BJ (cell line): ENCODE data around the gene POLR2F. TPM values are rescaled to one million over a fixed set of nuclear protein-coding genes. Genes with fewer than 3 reads are reported as not detected.

ENCODE experiments used
- CTCF ChIA-PET: fragments of 350-600 bp; formaldehyde crosslinking; extraction: SDS; loops from one replicate; lab custom pipeline; 2021; ENCODE audit warnings: antibody characterized with exemption, inconsistent platforms; lab: Yijun Ruan, JAX
- POLR2A ChIA-PET: fragments of 300-600 bp; sonication (Branson Sonifier 250); formaldehyde crosslinking; extraction: SDS; loops from one replicate; lab custom pipeline; 2021; ENCODE audit warnings: antibody characterized with exemption; lab: Charles Lee
- DNase-seq: peaks from one replicate; pipeline ENCODE4 v3.0.0-alpha.2; 2011; ENCODE audit warnings: low read depth
- H3K27me3 ChIP-seq: 2 replicates; pipeline ENCODE4 v1.6.0; 2011; ENCODE audit warnings: low read length; ENCODE audit not compliant: control insufficient read depth, insufficient read depth
- H3K36me3 ChIP-seq: 2 replicates; pipeline ENCODE4 v1.5.1; 2011; ENCODE audit warnings: low read length; ENCODE audit not compliant: control insufficient read depth, insufficient read depth
- H3K4me3 ChIP-seq: 2 replicates; pipeline ENCODE4 v1.5.1; 2011; ENCODE audit warnings: low read depth, mild to moderate bottlenecking, control low read depth, low read length
- polyA plus RNA-seq: library from polyadenylated mRNA; depleted of rRNA; stranded (reverse); fragments of >200 nt; gene quantifications from 2 replicates; pipeline ENCODE4 v1.2.3, GENCODE V29; 2011
- TF ChIP-seq, protein P1 (sequence below): IDR thresholded peaks from 2 replicates; pipeline ENCODE4 v1.5.1; 2011; ENCODE audit warnings: low read depth, mild to moderate bottlenecking, control low read depth, inconsistent platforms, low read length, moderate library complexity; ENCODE audit not compliant: insufficient read depth

POLR2F gene
- polyA plus RNA-seq, 1 experiment = 92.1 TPM

DNA sequence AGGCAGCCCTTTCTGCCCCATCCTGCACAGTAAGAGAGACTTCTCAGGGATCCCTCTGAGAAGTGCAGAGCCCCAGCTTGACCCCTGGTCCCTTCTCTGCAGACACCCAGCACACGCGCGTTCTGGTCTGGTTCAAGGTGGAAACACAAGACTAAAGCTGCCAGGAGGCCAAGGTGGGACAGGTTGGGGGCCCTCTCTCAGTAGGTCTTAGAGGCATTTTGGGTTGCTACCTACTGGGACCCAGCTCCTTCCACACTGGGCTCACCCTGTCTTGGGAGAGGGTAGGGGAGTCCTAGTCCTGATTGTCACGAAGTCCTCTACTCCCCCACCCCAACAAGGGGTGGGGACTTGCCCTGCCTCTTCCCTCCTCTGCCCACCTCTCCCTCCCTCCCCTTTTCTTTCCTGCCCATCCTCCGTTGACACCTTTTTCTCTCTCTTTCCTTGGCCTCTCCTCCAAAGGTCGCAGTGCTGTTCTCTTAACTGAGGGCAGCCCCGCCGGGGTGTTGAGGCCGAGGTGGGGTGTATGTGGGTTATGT lies 31.6 kb downstream of the POLR2F start:
- DNase-seq = no peak
- TF ChIP-seq, protein P1, sequence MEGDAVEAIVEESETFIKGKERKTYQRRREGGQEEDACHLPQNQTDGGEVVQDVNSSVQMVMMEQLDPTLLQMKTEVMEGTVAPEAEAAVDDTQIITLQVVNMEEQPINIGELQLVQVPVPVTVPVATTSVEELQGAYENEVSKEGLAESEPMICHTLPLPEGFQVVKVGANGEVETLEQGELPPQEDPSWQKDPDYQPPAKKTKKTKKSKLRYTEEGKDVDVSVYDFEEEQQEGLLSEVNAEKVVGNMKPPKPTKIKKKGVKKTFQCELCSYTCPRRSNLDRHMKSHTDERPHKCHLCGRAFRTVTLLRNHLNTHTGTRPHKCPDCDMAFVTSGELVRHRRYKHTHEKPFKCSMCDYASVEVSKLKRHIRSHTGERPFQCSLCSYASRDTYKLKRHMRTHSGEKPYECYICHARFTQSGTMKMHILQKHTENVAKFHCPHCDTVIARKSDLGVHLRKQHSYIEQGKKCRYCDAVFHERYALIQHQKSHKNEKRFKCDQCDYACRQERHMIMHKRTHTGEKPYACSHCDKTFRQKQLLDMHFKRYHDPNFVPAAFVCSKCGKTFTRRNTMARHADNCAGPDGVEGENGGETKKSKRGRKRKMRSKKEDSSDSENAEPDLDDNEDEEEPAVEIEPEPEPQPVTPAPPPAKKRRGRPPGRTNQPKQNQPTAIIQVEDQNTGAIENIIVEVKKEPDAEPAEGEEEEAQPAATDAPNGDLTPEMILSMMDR = no peak
- ChIA-PET POLR2A (no interaction called here), CTCF (no interaction called here)
- Histone ChIP-seq H3K36me3 (no peaks in the 10 kb centered on the region), H3K4me3 (no peak overlapping the region), H3K27me3 (no peaks in the 10 kb centered on the region)

DNA sequence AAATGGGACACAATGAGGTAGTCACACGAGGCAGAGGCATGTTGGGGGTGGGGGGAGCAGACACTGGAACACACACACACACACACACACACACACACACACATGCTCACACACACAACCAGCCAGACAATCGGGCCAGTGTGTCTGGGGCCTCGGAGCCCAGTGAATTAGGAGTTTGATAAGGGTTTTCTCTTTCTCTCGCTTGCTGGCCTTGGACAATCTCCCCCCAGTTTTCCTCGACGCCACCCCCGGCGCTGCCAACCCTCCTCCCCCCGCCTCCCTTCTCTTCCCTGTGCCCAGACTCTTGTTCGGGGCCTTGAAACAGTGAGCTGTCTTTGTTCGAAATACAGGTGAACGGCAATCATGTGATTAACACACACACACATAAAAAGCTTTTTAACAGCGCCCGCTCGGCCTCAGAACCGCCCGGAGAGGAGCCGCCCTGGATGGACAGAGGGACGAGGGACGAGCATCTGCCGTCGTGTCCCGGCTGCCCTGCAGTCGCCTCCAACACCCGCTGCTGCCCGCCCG lies 32.3 kb downstream of the POLR2F start:
- H3K4me3 ChIP-seq = no peak overlapping the region
- POLR2A ChIA-PET = no interaction called here
- no peaks in the 10 kb centered on the region for H3K27me3 ChIP-seq
- no peaks in the 10 kb centered on the region for H3K36me3 ChIP-seq
- TF ChIP-seq, protein P1 = no peak
- DNase-seq = no peak
- CTCF ChIA-PET = no interaction called here

DNA sequence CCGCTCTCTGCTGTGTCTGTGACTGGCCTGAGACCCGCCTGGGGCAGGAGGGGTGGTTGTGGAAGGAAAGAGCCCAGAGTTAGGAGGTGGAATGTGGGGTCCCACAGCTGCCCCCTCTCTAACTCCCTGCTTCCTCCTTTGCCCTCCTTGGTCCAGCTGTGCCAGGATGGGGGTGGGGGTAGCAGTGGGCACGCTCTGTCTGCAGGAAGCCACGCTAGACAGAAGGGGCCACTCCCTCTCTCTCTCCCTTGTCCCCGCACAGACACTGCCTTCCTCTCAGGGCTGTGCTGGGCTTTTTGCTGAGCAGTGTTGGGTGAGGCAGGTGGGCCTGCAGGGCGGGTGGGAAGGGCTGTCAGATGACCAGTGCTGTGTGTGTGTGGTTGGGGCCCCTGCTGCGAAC lies 32.9 kb downstream of the POLR2F start:
- Histone ChIP-seq H3K27me3 (no peaks in the 10 kb centered on the region), H3K4me3 (no peak overlapping the region), H3K36me3 (no peaks in the 10 kb centered on the region)
- no peak for DNase-seq
- TF ChIP-seq, protein P1 = no peak
- CTCF ChIA-PET = no interaction called here
- POLR2A ChIA-PET = no interaction called here

DNA sequence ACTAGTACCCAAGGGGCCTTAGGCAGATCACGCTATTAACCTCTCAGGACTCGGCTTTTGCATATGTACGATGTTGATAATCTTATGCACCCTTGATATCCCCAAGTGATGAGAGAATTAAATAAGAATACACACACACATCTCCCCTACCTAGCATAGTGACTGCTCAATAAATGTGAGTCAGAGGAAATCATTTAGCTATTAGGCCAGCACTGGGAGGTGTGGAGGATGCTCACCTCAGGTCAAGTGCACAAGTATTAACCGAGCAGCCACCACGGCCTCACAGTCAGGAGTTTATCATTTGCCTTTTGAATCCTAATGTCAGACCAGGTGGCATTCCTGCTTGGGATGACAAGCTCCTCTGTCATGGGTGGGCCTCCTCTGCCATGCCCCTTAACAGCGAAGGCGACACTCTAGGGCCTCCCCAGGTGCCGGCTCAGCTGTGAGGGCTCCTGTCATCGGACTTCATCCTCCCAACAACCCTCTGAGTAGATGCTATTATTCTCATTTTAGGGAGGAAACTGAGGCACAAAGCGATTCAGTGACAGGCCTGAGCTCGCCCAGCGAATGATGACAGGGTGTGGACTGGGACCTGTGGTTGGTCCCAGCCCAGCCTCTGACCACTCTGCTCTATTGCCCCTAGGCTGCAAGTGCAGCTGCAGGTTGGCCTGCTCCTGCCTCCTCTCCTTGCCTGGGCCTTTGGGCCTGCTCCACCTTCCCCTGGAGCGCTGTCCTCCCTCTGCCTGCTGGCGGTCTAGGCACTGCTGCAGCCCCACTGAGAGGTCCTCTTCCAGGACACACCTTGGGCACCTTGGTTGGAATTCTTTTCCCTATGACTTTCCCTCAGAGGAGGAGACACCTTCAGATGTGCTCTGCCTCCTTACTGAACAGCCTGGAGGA lies 35.9 kb downstream of the POLR2F start:
- H3K36me3 ChIP-seq = no peaks in the 10 kb centered on the region
- TF ChIP-seq, protein P1 = no peak
- H3K4me3 ChIP-seq = no peak overlapping the region
- DNase-seq = no peak
- peaks cover 1% of the 10 kb centered on the region; the same call in 1 of the 2 replicates for H3K27me3 ChIP-seq
- POLR2A ChIA-PET = no interaction called here
- CTCF ChIA-PET = interaction anchor here (0.7 to 0.9 kb wide), 2 partner anchors 17 to 25 kb away, joined by 3 to 4 read pairs; no protein-coding TSS in a partner anchor

DNA sequence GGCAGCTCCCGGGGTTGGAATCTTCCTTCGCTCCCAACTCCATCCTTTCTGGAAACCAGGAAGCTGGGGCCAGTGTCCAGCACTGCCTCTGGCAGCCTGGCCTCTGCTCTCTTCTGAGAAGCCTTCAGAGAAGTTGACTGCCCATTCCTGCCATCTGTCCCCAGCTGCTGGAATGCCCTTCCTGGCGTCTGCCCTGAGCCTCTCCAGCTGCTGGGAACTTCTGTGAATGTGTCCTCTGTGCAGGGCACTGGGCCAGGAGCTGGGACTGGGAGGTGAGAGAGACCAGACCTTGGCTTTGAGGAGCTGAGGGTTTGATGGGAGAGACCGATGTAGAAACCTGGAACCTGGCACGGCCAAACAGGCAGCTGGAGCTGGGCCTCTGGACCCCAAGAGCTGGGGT lies 36.8 kb downstream of the POLR2F start:
- no peaks in the 10 kb centered on the region for H3K36me3 ChIP-seq
- no peak overlapping the region for H3K4me3 ChIP-seq
- peaks cover 1% of the 10 kb centered on the region; the same call in 1 of the 2 replicates for H3K27me3 ChIP-seq
- TF ChIP-seq, protein P1 = no peak
- POLR2A ChIA-PET = no interaction called here
- CTCF ChIA-PET = interaction anchor here (0.5 kb wide), 1 partner anchor 353 kb away, joined by 3 read pairs; no protein-coding TSS in a partner anchor
- no peak for DNase-seq
